ENCODE data around the gene DTX1.

DTX1 gene

GRCh38 chr12:113058553-113058952 lies 2.0 kb downstream of the DTX1 start:
- no peak for DNase-seq (ENCODE audit: low read depth)
- TF ChIP-seq, protein P1, sequence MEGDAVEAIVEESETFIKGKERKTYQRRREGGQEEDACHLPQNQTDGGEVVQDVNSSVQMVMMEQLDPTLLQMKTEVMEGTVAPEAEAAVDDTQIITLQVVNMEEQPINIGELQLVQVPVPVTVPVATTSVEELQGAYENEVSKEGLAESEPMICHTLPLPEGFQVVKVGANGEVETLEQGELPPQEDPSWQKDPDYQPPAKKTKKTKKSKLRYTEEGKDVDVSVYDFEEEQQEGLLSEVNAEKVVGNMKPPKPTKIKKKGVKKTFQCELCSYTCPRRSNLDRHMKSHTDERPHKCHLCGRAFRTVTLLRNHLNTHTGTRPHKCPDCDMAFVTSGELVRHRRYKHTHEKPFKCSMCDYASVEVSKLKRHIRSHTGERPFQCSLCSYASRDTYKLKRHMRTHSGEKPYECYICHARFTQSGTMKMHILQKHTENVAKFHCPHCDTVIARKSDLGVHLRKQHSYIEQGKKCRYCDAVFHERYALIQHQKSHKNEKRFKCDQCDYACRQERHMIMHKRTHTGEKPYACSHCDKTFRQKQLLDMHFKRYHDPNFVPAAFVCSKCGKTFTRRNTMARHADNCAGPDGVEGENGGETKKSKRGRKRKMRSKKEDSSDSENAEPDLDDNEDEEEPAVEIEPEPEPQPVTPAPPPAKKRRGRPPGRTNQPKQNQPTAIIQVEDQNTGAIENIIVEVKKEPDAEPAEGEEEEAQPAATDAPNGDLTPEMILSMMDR (IDR thresholded peaks at IDR 0.05; ENCODE audit: control insufficient read depth, insufficient read depth, low read depth, low read length, missing control alignments): no peak
- H3K4me3 ChIP-seq (ENCODE audit: control insufficient read depth, low read depth, low read length): no peak overlapping the region

- TF ChIP-seq, protein P1 (IDR thresholded peaks at IDR 0.05; ENCODE audit: control insufficient read depth, insufficient read depth, low read depth, low read length, missing control alignments): no peak
- no peak overlapping the region for H3K4me3 ChIP-seq (ENCODE audit: control insufficient read depth, low read depth, low read length)
- DNase-seq (ENCODE audit: low read depth): no peak
These were observed 2.6 kb downstream of the DTX1 start for GRCh38 chr12:113059071-113059595.

DNA sequence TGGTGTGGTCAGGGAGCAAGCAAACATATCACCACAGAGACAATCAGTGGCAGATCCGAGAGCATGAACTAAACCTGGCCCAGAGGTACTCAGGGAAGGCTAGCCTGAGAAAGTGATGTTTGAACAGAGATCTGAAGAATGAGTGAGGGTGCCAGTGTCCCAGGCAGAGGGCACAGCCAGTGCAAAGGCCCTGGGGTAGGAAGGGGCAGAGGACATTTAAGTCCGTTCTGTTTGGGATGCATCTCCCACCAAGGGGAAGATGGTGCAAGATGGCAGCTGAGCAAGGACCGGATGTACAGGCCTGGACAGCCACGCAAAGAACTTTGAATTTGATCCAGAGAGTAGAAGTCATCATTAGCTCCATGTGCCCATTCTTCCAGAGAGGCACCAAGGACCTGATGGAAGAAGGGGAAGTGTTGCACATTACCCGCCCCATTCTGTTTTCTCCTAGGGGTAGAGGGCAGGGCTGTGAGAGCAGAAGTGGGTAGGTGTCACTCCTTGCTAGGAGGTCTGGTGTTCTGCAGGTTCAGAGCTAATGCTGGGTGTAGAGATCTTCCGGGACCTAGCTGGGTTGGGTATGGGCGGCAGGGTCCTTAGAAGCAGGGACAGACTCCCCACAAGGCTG lies 3.9 kb downstream of the DTX1 start:
- H3K4me3 ChIP-seq (ENCODE audit: control insufficient read depth, low read depth, low read length): no peak overlapping the region

GRCh38 chr12:113061061-113061694 lies 4.6 kb downstream of the DTX1 start:
- TF ChIP-seq, protein P1 (IDR thresholded peaks at IDR 0.05; ENCODE audit: control insufficient read depth, insufficient read depth, low read depth, low read length, missing control alignments): no peak

More for the DNA sequence above, 3.9 kb downstream of the DTX1 start:
- TF ChIP-seq, protein P1 (IDR thresholded peaks at IDR 0.05; ENCODE audit: control insufficient read depth, insufficient read depth, low read depth, low read length, missing control alignments): no peak
- DNase-seq (ENCODE audit: low read depth): no peak

DNA sequence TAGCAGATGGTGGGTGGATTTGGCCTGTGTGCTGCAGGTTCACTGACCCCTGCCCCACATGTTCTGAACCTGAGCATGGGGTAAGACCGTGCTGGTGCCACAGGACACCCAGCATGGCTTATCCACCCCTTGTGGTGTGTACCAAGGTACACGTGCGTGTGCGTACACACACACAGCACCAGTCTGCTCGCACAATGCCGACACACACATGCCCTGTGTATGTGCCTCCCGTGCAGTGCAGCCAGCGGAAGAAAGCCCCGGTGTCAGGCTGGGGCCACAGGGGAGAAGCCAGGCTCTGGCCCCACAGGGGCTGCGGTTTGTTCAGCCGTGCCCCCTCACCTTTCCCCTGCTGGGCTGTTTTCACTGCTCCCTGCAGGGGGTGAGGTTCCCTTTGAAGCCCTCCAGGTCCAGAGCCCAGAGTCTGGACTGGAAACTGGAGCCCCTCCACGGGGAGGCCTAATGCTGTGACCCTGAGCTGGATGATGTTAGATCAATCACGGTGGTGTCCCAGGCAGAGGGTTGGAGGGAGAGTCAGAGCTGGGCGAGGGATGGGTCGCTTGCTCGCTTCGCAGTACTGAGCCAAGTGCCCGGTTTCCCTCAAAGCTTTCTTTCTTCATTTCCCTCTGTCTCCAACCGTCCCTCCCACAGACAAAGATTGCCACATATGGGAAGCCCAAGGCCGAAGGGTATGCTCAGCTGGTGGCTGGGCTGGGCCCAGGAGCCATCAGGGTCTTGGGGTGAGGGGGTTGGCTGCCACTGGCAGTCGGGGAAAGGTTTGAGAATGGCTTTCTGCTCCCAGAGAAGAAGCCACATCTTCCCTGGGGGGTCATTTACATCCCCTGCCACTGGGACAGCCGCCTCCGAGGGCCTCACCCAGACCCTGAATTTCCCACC lies 6.2 kb downstream of the DTX1 start:
- H3K4me3 ChIP-seq (ENCODE audit: control insufficient read depth, low read depth, low read length): no peak overlapping the region
- DNase-seq (ENCODE audit: low read depth): no peak
- TF ChIP-seq, protein P1 (IDR thresholded peaks at IDR 0.05; ENCODE audit: control insufficient read depth, insufficient read depth, low read depth, low read length, missing control alignments): no peak

More at GRCh38 chr12:113061061-113061694, 4.6 kb downstream of the DTX1 start:
- DNase-seq (ENCODE audit: low read depth): no peak
- no peak overlapping the region for H3K4me3 ChIP-seq (ENCODE audit: control insufficient read depth, low read depth, low read length)

Measured in AG09309 (cell line).